Measurements from ENCODE around the gene TSPAN18.

- TF ChIP-seq POLR2A (IDR thresholded peaks at IDR 0.05) (no peak), CTCF (IDR thresholded peaks at IDR 0.05) (no peak)
Observed at GRCh38 chr11:44815917-44816456, 89.2 kb downstream of the TSPAN18 start.

All from gastroesophageal sphincter (tissue), 3 donors.